ENCODE data around the gene RNF144A. TPM values are rescaled to one million over a fixed set of nuclear protein-coding genes. Genes with fewer than 3 reads are reported as not detected.

Gene RNF144A
- total RNA-seq, 1 experiment from 2014 or later = 10.6 TPM

- H4K8ac ChIP-seq (replicated peaks; ENCODE audit: insufficient read length, low read depth, low read length) = no peak overlapping the region
- no CpG with 5 or more reads among the region's 6 CpGs for WGBS (ENCODE audit: extremely low coverage, insufficient read length, low lambda C conversion rate)
- H3K18ac ChIP-seq (ENCODE audit: insufficient read length, low read depth, low read length) = no peak overlapping the region
- H3K4me1 ChIP-seq (ENCODE audit: insufficient read depth, low read length) = no peaks in the 10 kb centered on the region
- H3T11ph ChIP-seq (ENCODE audit: low read length) = no peak overlapping the region
- H3K9me3 ChIP-seq (ENCODE audit: control insufficient read depth, low read depth, low read length) = no peaks in the 10 kb centered on the region
- no peak overlapping the region for H3K27ac Mint-ChIP-seq
- H3K4ac ChIP-seq (ENCODE audit: low read depth, low read length) = no peak overlapping the region
- no peak overlapping the region for H3K4me3 Mint-ChIP-seq
- H3K27me3 ChIP-seq (ENCODE audit: insufficient read depth, low read length) = no peaks in the 10 kb centered on the region
- no peaks in the 10 kb centered on the region; the same call in 1 of the 2 replicates for H3K27me3 Mint-ChIP-seq (ENCODE audit: low read depth)
- no peak overlapping the region for H3K27ac ChIP-seq (ENCODE audit: insufficient read length, low read depth, low read length)
- H3K23ac ChIP-seq (ENCODE audit: insufficient read length, low read depth, low read length) = no peak overlapping the region
- H3K56ac ChIP-seq (ENCODE audit: insufficient read length, low read depth, low read length) = no peak overlapping the region
- H4K91ac ChIP-seq (ENCODE audit: insufficient read length, low read depth, low read length) = no peak overlapping the region
- no peak overlapping the region for H2AFZ ChIP-seq (ENCODE audit: low read length)
- H2BK20ac ChIP-seq (ENCODE audit: low read depth, low read length, poor library complexity, severe bottlenecking) = no peak overlapping the region
- no peak overlapping the region for H3K14ac ChIP-seq (ENCODE audit: insufficient read depth, low read length)
- no peak for TF ChIP-seq CTCF (conservative IDR thresholded peaks at IDR 0.05)
- H3K23me2 ChIP-seq (ENCODE audit: insufficient read length, low read depth, low read length, poor library complexity, severe bottlenecking) = no peaks in the 10 kb centered on the region
- H3K4me1 Mint-ChIP-seq = peaks cover 0 to 2% of the 10 kb centered on the region in 2 experiments; a peak in 2 of 4 replicates
- H3K9ac ChIP-seq (ENCODE audit: extremely low read depth, insufficient read length, low read length) = no peak overlapping the region
- no peaks in the 10 kb centered on the region for H3K79me1 ChIP-seq (ENCODE audit: insufficient read depth, low read depth, low read length, poor library complexity, severe bottlenecking)
- H2BK12ac ChIP-seq (ENCODE audit: insufficient read length, low read depth, low read length) = no peak overlapping the region
- peaks cover 12 to 24% (median 13%) of the 10 kb centered on the region in 3 experiments; a peak in 6 of 7 replicates for H3K36me3 Mint-ChIP-seq (ENCODE audit: insufficient read depth in 1 of 3, low read depth in 3 of 3)
- H3K4me2 ChIP-seq (ENCODE audit: insufficient read depth, insufficient read length, low read length) = no peak overlapping the region
- no peak overlapping the region for H2BK15ac ChIP-seq (ENCODE audit: low read depth, low read length)
- DNase-seq = no peak
- H4K5ac ChIP-seq (ENCODE audit: insufficient read length, low read depth, low read length) = no peak overlapping the region
- no peak overlapping the region for H2AK5ac ChIP-seq (ENCODE audit: insufficient read length, low read length)
- H4K20me1 ChIP-seq (ENCODE audit: control insufficient read depth, insufficient read depth, insufficient read length) = no peaks in the 10 kb centered on the region
- H3K9me3 Mint-ChIP-seq = no peaks in the 10 kb centered on the region
- H3K79me2 ChIP-seq (ENCODE audit: insufficient read depth, low read length) = no peaks in the 10 kb centered on the region
- no peak overlapping the region for H2BK5ac ChIP-seq (ENCODE audit: insufficient read length, low read length)
- H2BK120ac ChIP-seq (ENCODE audit: low read depth, low read length, poor library complexity, severe bottlenecking) = no peak overlapping the region
These were observed 111.6 kb downstream of the RNF144A start for GRCh38 chr2:7028846-7029245.

Measured in H9 (cell line).